ENCODE data around the gene SNX9. TPM values are rescaled to one million over a fixed set of nuclear protein-coding genes. Genes with fewer than 3 reads are reported as not detected.

The SNX9 gene
- total RNA-seq, 2 experiments from 2014 or later: 46.6 to 48.5 TPM

DNA sequence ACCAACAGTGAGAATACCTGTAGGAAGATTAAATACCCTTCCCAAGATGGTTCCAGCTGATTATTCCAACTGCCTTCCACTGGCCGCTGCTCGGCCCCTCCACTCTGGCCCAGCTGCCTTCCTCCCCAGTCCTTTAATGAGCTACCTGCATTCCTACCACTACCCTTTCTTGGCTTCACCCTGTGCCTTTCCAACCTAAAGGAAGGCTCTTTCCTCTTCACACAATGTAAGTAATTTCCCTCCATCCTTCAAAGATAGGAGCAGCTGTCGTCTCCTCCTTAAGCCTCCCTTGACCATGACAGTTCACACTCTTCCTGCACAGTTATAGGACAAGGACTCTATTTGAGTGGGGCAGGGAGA, 16.2 kb upstream of the SNX9 start:
- Histone ChIP-seq H3K4me1 (ENCODE audit: insufficient read depth, low read length) (no peaks in the 10 kb centered on the region), H3K9me3 (ENCODE audit: control insufficient read depth in 1 of 2, insufficient read depth in 1 of 2, low read length in 2 of 2) (peaks cover 4 to 5% of the 10 kb centered on the region in 2 experiments), H3K27ac (ENCODE audit: low read depth in 1 of 2, low read length in 2 of 2) (no peak overlapping the region), H3K4me3 (ENCODE audit: low read length) (no peak overlapping the region), H3K36me3 (ENCODE audit: insufficient read depth, low read length) (no peaks in the 10 kb centered on the region), H3K27me3 (ENCODE audit: control insufficient read depth in 1 of 2, insufficient read depth in 2 of 2, low read length in 2 of 2) (no peaks in the 10 kb centered on the region)
- Mint-ChIP-seq H3K4me3 (no peak overlapping the region), H3K27ac (no peak overlapping the region), H3K9me3 (peaks cover 5% of the 10 kb centered on the region), H3K27me3 (no peaks in the 10 kb centered on the region), H3K4me1 (ENCODE audit: low read depth) (peaks cover 3% of the 10 kb centered on the region), H3K36me3 (ENCODE audit: low read depth) (no peaks in the 10 kb centered on the region)
- intact Hi-C loops (cut with DNase I, micrococcal nuclease): loop anchor here in 1 of 2 experiments (5.0 kb wide), 1 partner anchor 35 kb away; no protein-coding TSS in a partner anchor
- no peak for TF ChIP-seq CTCF (IDR thresholded peaks at IDR 0.05)
- ChIA-PET CTCF (interaction anchor here (2.4 kb wide), 1 partner anchor 67 kb away, joined by 7 read pairs; no protein-coding TSS in a partner anchor), POLR2A (interaction anchor here (2.0 kb wide), 1 partner anchor 43 kb away, joined by 9 read pairs; no protein-coding TSS in a partner anchor)
- ATAC-seq (ENCODE audit: poor library complexity) (no peak), DNase-seq (no peak)

GRCh38 chr6:157808405-157808950, 14.6 kb upstream of the SNX9 start:
- Mint-ChIP-seq H3K27ac (no peak overlapping the region), H3K4me3 (no peak overlapping the region), H3K27me3 (no peaks in the 10 kb centered on the region), H3K4me1 (ENCODE audit: low read depth) (peaks cover 19% of the 10 kb centered on the region), H3K9me3 (peaks cover 5% of the 10 kb centered on the region), H3K36me3 (ENCODE audit: low read depth) (no peaks in the 10 kb centered on the region)
- ATAC-seq (ENCODE audit: poor library complexity) (no peak), DNase-seq (no peak)
- Histone ChIP-seq H3K27ac (ENCODE audit: low read depth in 1 of 2, low read length in 2 of 2) (no peak overlapping the region), H3K4me1 (ENCODE audit: insufficient read depth, low read length) (peaks cover 4% of the 10 kb centered on the region), H3K9me3 (ENCODE audit: control insufficient read depth in 1 of 2, insufficient read depth in 1 of 2, low read length in 2 of 2) (peaks cover 4 to 5% of the 10 kb centered on the region in 2 experiments), H3K4me3 (ENCODE audit: low read length) (no peak overlapping the region), H3K27me3 (ENCODE audit: control insufficient read depth in 1 of 2, insufficient read depth in 2 of 2, low read length in 2 of 2) (no peaks in the 10 kb centered on the region), H3K36me3 (ENCODE audit: insufficient read depth, low read length) (no peaks in the 10 kb centered on the region)
- ChIA-PET CTCF (interaction anchor here (0.5 to 2.4 kb wide), 3 partner anchors 10 to 65 kb away, joined by 3 to 7 read pairs (median 4); no protein-coding TSS in a partner anchor), POLR2A (interaction anchor here (0.7 to 2.0 kb wide), 2 partner anchors 13 to 44 kb away, joined by 3 to 9 read pairs; no protein-coding TSS in a partner anchor)
- intact Hi-C loops (cut with DNase I, micrococcal nuclease): loop anchor here in 1 of 2 experiments (5.0 kb wide), 1 partner anchor 36 kb away; no protein-coding TSS in a partner anchor
- TF ChIP-seq CTCF (IDR thresholded peaks at IDR 0.05): no peak

- intact Hi-C loops (cut with DNase I, micrococcal nuclease): loop anchor here in 1 of 2 experiments (5.0 kb wide), 1 partner anchor 37 kb away; no protein-coding TSS in a partner anchor
- H3K4me1 Mint-ChIP-seq (ENCODE audit: low read depth): peaks cover 30% of the 10 kb centered on the region
- Histone ChIP-seq H3K36me3 (ENCODE audit: insufficient read depth, low read length) (no peaks in the 10 kb centered on the region), H3K4me3 (ENCODE audit: low read length) (no peak overlapping the region), H3K27ac (ENCODE audit: low read depth in 1 of 2, low read length in 2 of 2) (no peak overlapping the region), H3K27me3 (ENCODE audit: control insufficient read depth in 1 of 2, insufficient read depth in 2 of 2, low read length in 2 of 2) (no peaks in the 10 kb centered on the region), H3K9me3 (ENCODE audit: control insufficient read depth in 1 of 2, insufficient read depth in 1 of 2, low read length in 2 of 2) (peaks cover 4 to 5% of the 10 kb centered on the region in 2 experiments), H3K4me1 (ENCODE audit: insufficient read depth, low read length) (peaks cover 14% of the 10 kb centered on the region)
- H3K27me3 Mint-ChIP-seq: no peaks in the 10 kb centered on the region
- TF ChIP-seq CTCF (IDR thresholded peaks at IDR 0.05): no peak
- no peak for ATAC-seq (ENCODE audit: poor library complexity)
- ChIA-PET CTCF (no interaction called here), POLR2A (no interaction called here)
- no peak overlapping the region for H3K4me3 Mint-ChIP-seq
- DNase-seq: no peak
- H3K27ac Mint-ChIP-seq: no peak overlapping the region
- H3K9me3 Mint-ChIP-seq: peaks cover 5% of the 10 kb centered on the region
- H3K36me3 Mint-ChIP-seq (ENCODE audit: low read depth): no peaks in the 10 kb centered on the region
Measured at GRCh38 chr6:157809613-157810012, 13.4 kb upstream of the SNX9 start.
